Mesendoderm (in vitro differentiated cells): ENCODE data around the gene C7. TPM values are rescaled to one million over a fixed set of nuclear protein-coding genes. Genes with fewer than 3 reads are reported as not detected.
"Not testable (repeated sequence)": the region's sequence is repeated elsewhere in the genome, so short reads cannot be mapped to it uniquely, and the experiment has no call there.

Source experiments
- DNase-seq: peaks from one replicate; pipeline ENCODE4 v3.0.0; 2013
- H2AK5ac ChIP-seq: 2 replicates; pipeline ENCODE4 v1.6.1; 2013; ENCODE audit warnings: low read length, inconsistent platforms
- H2BK120ac ChIP-seq: 2 replicates; pipeline ENCODE4 v1.6.1; 2013; ENCODE audit warnings: low read depth, mild to moderate bottlenecking, low read length, moderate library complexity, mixed read lengths
- H2BK15ac ChIP-seq: replicated peaks from 2 replicates; pipeline ENCODE4 v1.6.1; 2013; ENCODE audit warnings: low read depth, mild to moderate bottlenecking, moderate library complexity
- H2BK5ac ChIP-seq: 2 replicates; pipeline ENCODE4 v1.6.1; 2013; ENCODE audit warnings: low read length, inconsistent platforms
- H3K18ac ChIP-seq: 2 replicates; pipeline ENCODE4 v1.6.1; 2013; ENCODE audit warnings: mild to moderate bottlenecking, low read length, mixed read lengths
- H3K23ac ChIP-seq: one replicate; pipeline ENCODE4 v1.6.1; 2013; ENCODE audit warnings: low read length
- H3K27ac ChIP-seq: 2 replicates; pipeline ENCODE4 v1.5.1; 2013; ENCODE audit warnings: low read depth, mild to moderate bottlenecking, inconsistent platforms, low read length, moderate library complexity
- H3K27me3 ChIP-seq: 2 replicates; pipeline ENCODE4 v1.6.1; 2013; ENCODE audit warnings: low read length, control low read depth, mild to moderate bottlenecking, inconsistent platforms; ENCODE audit not compliant: insufficient read depth, poor library complexity
- H3K36me3 ChIP-seq: 2 replicates; pipeline ENCODE4 v1.6.1; 2013; ENCODE audit warnings: low read length, inconsistent platforms; ENCODE audit not compliant: control insufficient read depth, insufficient read depth
- H3K4ac ChIP-seq: one replicate; pipeline ENCODE4 v1.6.1; 2013; ENCODE audit warnings: low read depth, mild to moderate bottlenecking, low read length, moderate library complexity
- H3K4me1 ChIP-seq: 2 replicates; pipeline ENCODE4 v1.6.1; 2013; ENCODE audit warnings: low read depth, low read length, inconsistent platforms; ENCODE audit not compliant: control insufficient read depth
- H3K4me2 ChIP-seq: 2 replicates; pipeline ENCODE4 v1.6.1; 2013; ENCODE audit warnings: low read length
- H3K4me3 ChIP-seq: 2 replicates; pipeline ENCODE4 v1.5.1; 2013; ENCODE audit warnings: mild to moderate bottlenecking, low read length
- H3K56ac ChIP-seq: one replicate; pipeline ENCODE4 v1.6.1; 2013; ENCODE audit warnings: low read length
- H3K79me1 ChIP-seq: 2 replicates; pipeline ENCODE4 v1.6.1; 2013; ENCODE audit warnings: low read length, inconsistent platforms
- H3K79me2 ChIP-seq: 2 replicates; pipeline ENCODE4 v1.6.1; 2013; ENCODE audit warnings: mild to moderate bottlenecking, low read length; ENCODE audit not compliant: control insufficient read depth, insufficient read depth
- H3K9ac ChIP-seq: 2 replicates; pipeline ENCODE4 v1.6.1; 2013; ENCODE audit warnings: low read length, inconsistent platforms
- H4K5ac ChIP-seq: one replicate; pipeline ENCODE4 v1.6.1; 2013; ENCODE audit warnings: low read length
- H4K8ac ChIP-seq: one replicate; pipeline ENCODE4 v1.6.1; 2013; ENCODE audit warnings: low read depth, mild to moderate bottlenecking, control low read depth, low read length, moderate library complexity
- WGBS: extraction: QIAGEN DNeasy Blood & Tissue Kit; methylation state at CpG from one replicate; pipeline ENCODE4 v1.1.7; 2013; ENCODE audit warnings: low lambda C conversion rate, missing lambda C conversion rate; ENCODE audit not compliant: insufficient coverage; ENCODE audit errors: extremely low coverage; 5-methylcytosine and 5-hydroxymethylcytosine counted together
- polyA plus RNA-seq, 2 experiments: library from polyadenylated mRNA; stranded (reverse); fragments of 200-250 nt; gene quantifications; one replicate each; pipeline ENCODE4 v1.2.3, GENCODE V29; 2013

Gene C7
- not detected for polyA plus RNA-seq (2013, experiment 1 of 2)
- polyA plus RNA-seq (2013, experiment 2 of 2): not detected

DNA sequence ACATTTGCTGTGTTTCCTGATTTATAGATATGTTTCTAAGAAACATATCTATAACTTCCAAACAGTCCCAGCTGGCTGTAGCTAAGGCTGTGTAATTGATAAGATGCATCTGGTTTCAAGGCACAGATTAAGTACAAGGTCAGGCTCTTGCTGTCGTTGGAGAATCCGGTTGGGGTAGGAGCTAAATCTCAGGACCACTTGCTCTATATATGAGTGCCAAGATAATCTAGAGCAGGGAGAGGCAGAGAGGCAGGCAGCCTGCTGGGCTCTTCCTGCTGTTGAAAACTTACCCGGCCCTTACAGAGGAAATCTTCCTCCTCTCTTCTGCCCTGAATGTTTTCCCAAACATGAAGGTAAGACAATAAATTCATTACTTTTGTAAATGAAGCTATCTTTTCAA lies at the start of gene C7:
C7 (plus strand) TSS at position 234 of the 400 bp plus-strand sequence; CDS start at position 348, 114 bp downstream.
- Histone ChIP-seq H2BK15ac (no peak within 1 kb of the TSS), H2BK120ac (no peak within 1 kb of the TSS), H3K56ac (no peak within 1 kb of the TSS), H3K18ac (no peak within 1 kb of the TSS), H3K79me1 (no peaks in the 10 kb centered on the region), H3K79me2 (no peaks in the 10 kb centered on the region), H2BK5ac (no peak within 1 kb of the TSS), H3K4me2 (no peak within 1 kb of the TSS), H3K36me3 (no peaks in the 10 kb centered on the region), H3K9ac (no peak within 1 kb of the TSS), H3K4me3 (no peak within 1 kb of the TSS), H2AK5ac (no peak within 1 kb of the TSS), H3K23ac (no peak within 1 kb of the TSS), H4K5ac (no peak within 1 kb of the TSS), H3K4ac (no peak within 1 kb of the TSS), H3K4me1 (no peaks in the 10 kb centered on the region), H4K8ac (no peak within 1 kb of the TSS), H3K27me3 (no peaks in the 10 kb centered on the region), H3K27ac (no peak within 1 kb of the TSS)
- WGBS: no CpG with 5 or more reads among the region's 3 CpGs
- DNase-seq: peak; percentile 29

DNA sequence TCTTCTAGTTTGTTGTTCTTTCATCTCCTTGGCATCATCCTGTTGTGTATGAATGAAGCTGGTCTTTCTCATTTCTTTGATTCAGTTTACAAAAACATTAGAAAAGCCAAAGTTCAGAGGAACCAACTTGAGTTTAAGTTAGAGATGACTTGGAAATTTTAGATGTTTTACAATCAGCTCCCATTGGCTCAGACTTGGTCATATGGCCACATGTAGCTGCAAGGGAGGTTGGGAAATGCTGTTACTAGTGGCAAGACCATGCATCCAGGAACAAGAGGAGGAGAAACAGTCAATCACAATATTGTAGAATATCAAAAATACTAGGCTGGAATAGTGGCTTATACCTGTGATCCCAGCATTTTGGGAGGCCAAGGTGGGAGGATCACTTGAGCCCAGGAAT lies 48.6 kb upstream of the C7 start:
- H3K9ac ChIP-seq: no peak overlapping the region
- DNase-seq: no peak
- no peaks in the 10 kb centered on the region for H3K27me3 ChIP-seq
- H3K4me3 ChIP-seq: no peak overlapping the region
- H4K5ac ChIP-seq: no peak overlapping the region
- no peaks in the 10 kb centered on the region for H3K79me2 ChIP-seq
- no peaks in the 10 kb centered on the region for H3K36me3 ChIP-seq
- no peak overlapping the region for H4K8ac ChIP-seq
- no peak overlapping the region for H3K4me2 ChIP-seq
- no peak overlapping the region for H3K4ac ChIP-seq
- no peak overlapping the region for H2BK120ac ChIP-seq
- no peak overlapping the region for H3K18ac ChIP-seq
- H3K27ac ChIP-seq: no peak overlapping the region
- no peak overlapping the region for H2AK5ac ChIP-seq
- H3K23ac ChIP-seq: no peak overlapping the region
- H3K56ac ChIP-seq: no peak overlapping the region
- H3K4me1 ChIP-seq: no peaks in the 10 kb centered on the region
- H2BK15ac ChIP-seq: no peak overlapping the region
- no peaks in the 10 kb centered on the region for H3K79me1 ChIP-seq
- H2BK5ac ChIP-seq: no peak overlapping the region

- not testable (repeated sequence) for H2BK15ac ChIP-seq, H3K79me2 ChIP-seq, H3K36me3 ChIP-seq, H3K79me1 ChIP-seq, H3K4me1 ChIP-seq, H3K4me3 ChIP-seq, DNase-seq, H4K8ac ChIP-seq, H3K4me2 ChIP-seq, H2AK5ac ChIP-seq, H3K18ac ChIP-seq, H3K27ac ChIP-seq, H3K23ac ChIP-seq, H3K9ac ChIP-seq, H4K5ac ChIP-seq, H2BK120ac ChIP-seq, H2BK5ac ChIP-seq, H3K27me3 ChIP-seq, H3K4ac ChIP-seq, H3K56ac ChIP-seq
- WGBS: no CpG with 5 or more reads among the region's 5 CpGs
Measured at GRCh38 chr5:40865004-40865403, 44.3 kb upstream of the C7 start.

- no peak overlapping the region for H2AK5ac ChIP-seq
- no peak overlapping the region for H3K27ac ChIP-seq
- H3K56ac ChIP-seq: peak overlapping the region; percentile 44
- H2BK120ac ChIP-seq: no peak overlapping the region
- no peak overlapping the region for H4K5ac ChIP-seq
- no peak overlapping the region for H4K8ac ChIP-seq
- no peaks in the 10 kb centered on the region for H3K79me2 ChIP-seq
- H2BK15ac ChIP-seq: no peak overlapping the region
- H3K23ac ChIP-seq: no peak overlapping the region
- no peak overlapping the region for H3K4me2 ChIP-seq
- H3K4me1 ChIP-seq: no peaks in the 10 kb centered on the region
- no CpG with 5 or more reads among the region's 5 CpGs for WGBS
- H3K36me3 ChIP-seq: no peaks in the 10 kb centered on the region
- no peak overlapping the region for H3K18ac ChIP-seq
- H3K9ac ChIP-seq: no peak overlapping the region
- H3K4ac ChIP-seq: no peak overlapping the region
- peak; percentile 30 for DNase-seq
- H3K4me3 ChIP-seq: no peak overlapping the region
- H3K79me1 ChIP-seq: no peaks in the 10 kb centered on the region
- H3K27me3 ChIP-seq: peaks cover 1% of the 10 kb centered on the region
- no peak overlapping the region for H2BK5ac ChIP-seq
Measured at GRCh38 chr5:40866844-40867243, 42.5 kb upstream of the C7 start.

GRCh38 chr5:40869384-40869783 lies 39.9 kb upstream of the C7 start:
- WGBS: no CpG with 5 or more reads among the region's 1 CpG
- Histone ChIP-seq H3K56ac (no peak overlapping the region), H3K27ac (no peak overlapping the region), H2BK5ac (no peak overlapping the region), H3K4me3 (no peak overlapping the region), H3K4ac (no peak overlapping the region), H3K23ac (no peak overlapping the region), H2BK15ac (no peak overlapping the region), H3K27me3 (peaks cover 1% of the 10 kb centered on the region), H3K4me2 (no peak overlapping the region), H2BK120ac (no peak overlapping the region), H3K4me1 (no peaks in the 10 kb centered on the region), H3K79me1 (no peaks in the 10 kb centered on the region), H3K79me2 (no peaks in the 10 kb centered on the region), H3K9ac (no peak overlapping the region), H2AK5ac (no peak overlapping the region), H3K36me3 (no peaks in the 10 kb centered on the region), H4K5ac (no peak overlapping the region), H3K18ac (no peak overlapping the region), H4K8ac (no peak overlapping the region)
- DNase-seq: no peak

- no peaks in the 10 kb centered on the region for H3K36me3 ChIP-seq
- H3K4ac ChIP-seq: no peak overlapping the region
- peak; percentile 44 for DNase-seq
- no peak overlapping the region for H3K9ac ChIP-seq
- no peak overlapping the region for H4K5ac ChIP-seq
- H3K4me2 ChIP-seq: no peak overlapping the region
- H3K79me1 ChIP-seq: no peaks in the 10 kb centered on the region
- no peak overlapping the region for H3K18ac ChIP-seq
- H2BK5ac ChIP-seq: no peak overlapping the region
- H2BK15ac ChIP-seq: no peak overlapping the region
- no CpG with 5 or more reads among the region's 4 CpGs for WGBS
- H3K27ac ChIP-seq: no peak overlapping the region
- H3K79me2 ChIP-seq: no peaks in the 10 kb centered on the region
- peaks cover 1% of the 10 kb centered on the region for H3K27me3 ChIP-seq
- H2AK5ac ChIP-seq: no peak overlapping the region
- no peak overlapping the region for H3K4me3 ChIP-seq
- no peak overlapping the region for H2BK120ac ChIP-seq
- no peak overlapping the region for H3K23ac ChIP-seq
- H3K4me1 ChIP-seq: no peaks in the 10 kb centered on the region
- H4K8ac ChIP-seq: peak overlapping the region; percentile 28
- no peak overlapping the region for H3K56ac ChIP-seq
Measured at GRCh38 chr5:40871177-40871576, 38.1 kb upstream of the C7 start.
